GM19452 (cell line): Measurements from ENCODE around the gene MTFMT.

Source experiments
- ATAC-seq: cut with Tn5 transposase; IDR thresholded peaks from one replicate; pipeline ENCODE4 v1.9.1; 2021; ENCODE audit not compliant: unreplicated experiment

The MTFMT gene

DNA sequence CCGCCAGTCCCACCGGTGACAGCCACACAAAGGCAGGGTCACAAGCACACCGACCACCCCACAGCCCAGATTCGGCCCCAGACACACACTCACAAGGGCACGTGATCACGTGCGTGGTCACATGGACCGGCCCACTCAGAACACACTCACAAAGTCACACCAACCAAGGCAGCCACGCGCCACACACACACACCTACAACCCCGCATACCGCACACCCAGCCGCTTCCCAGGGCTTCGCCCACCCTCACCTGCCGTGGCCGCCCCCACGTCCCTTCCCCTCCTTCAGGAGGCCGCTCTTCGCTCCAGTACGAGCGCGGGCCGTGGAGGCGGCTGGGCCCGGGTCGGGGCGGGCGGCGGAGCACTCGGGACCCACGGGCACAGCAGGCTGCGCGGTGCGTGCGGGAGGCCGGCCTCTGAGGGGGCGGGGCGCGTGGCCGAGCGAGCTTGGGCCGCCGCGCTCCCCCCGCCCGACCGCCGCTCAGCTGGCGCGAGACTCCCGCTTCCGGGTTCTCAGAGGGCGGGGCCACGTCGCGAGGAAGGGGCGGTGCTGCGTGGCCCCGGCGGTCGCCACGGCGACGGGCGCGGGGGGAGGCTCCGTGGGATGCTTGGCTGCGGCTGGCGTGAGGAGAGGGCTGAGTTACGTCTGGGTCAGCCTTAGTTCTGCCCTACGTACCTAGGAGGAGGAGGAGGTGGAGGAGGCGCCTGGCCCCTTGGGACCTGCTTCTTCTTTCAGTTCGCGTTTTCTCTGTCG, 39.8 kb downstream of the MTFMT start, which contains the start of gene SPG21:
SPG21 (minus strand) TSS at position 499 of the 752 bp plus-strand sequence. CDS start 6,345 bp downstream, outside the sequence.
- ATAC-seq = peak; percentile 96

DNA sequence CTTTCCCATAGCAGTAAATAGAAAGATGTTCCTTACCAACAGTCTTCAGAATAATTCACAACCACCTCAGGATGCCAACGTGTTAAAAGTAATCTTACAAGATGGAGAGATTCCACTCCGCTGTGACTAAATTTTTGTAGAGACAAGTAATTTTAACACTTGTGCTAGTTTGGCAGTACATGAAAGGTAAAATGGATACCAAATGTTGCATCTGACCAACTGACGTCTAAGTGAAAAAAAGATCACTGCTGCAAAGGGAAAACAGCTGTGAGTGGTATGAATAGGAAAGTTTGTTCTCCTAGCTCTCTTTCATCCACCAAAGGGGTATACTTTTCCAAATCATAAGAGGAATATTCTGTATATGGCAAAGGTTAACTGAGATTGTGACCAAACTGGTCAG, 42.3 kb downstream of the MTFMT start:
- ATAC-seq = no peak

DNA sequence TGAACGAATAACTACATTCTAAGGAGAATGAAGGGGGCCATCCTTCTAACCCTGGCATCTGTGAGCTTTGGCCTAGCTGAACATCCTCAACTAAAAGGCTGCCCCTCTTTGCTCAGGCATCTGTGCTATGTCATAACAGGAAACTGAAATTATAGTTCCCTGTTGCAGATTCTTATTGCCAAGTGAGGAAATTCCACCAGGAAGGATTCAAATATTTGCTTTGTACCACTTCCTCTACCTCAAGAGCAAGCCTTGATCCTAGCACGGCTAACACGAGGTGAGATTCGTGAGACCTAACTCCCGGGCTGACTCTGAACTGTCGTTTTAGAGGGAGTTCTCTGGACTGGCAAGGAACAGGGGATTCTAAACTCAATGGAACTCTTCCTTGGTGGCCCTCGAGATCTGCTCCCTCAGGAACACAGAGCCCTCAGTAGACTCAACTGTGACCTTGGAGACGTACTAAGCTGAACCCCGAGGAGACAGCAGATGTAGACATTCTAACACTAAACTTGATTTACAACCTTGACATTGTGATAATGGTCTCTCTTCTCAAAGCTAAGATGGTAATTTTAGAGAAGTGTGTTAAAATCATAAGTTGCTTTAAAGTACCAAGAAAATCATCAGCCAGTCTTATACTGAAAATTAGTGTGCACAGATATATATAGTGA, 43.9 kb downstream of the MTFMT start:
- no peak for ATAC-seq

DNA sequence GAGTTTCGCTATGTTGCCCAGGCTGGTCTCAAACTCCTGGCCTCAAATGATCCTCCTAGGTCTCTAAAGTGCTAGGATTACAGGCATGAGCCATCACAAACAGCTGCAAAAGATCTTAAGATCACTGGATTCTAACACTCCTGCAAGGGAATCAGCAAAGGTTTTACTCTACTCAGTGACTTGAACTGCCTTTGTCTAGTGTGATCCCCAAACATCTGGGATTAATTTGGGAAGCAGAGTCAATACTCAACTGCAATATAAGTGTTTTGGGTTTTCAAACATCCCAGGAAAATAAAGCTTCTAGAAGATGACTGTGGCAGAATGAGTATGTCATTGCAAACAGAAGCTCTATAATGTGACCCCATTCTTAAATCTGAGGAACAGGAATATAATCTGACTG, 47.0 kb downstream of the MTFMT start:
- ATAC-seq = no peak

DNA sequence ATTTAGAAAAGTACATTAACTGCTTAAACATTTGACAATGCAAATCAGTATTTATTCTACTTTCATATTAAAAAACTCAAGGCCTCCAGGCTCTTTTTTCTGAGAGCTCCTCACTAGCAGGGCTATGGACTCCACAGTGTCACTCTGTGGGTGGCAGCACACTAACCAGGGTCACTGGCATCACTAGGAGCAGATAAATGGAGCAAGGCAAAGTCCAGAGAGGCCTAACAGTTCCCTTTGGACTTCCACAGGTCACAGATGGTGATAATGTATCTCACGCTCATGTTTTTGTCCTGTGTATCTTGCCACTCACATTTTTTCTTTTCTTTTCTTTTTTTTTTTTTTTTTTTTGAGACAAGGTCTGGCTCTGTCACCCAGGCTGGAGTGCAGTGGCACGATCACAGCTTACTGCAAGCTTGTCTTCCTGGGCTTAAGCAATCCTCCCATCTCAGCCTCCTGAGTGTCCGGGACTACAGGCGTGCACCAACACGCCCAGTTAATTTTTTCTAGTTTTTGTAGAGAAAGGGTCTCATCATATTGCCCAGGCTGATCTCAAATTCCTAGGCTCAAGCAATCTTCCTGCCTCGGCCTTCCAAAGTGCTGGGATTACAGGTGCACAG, 47.5 kb downstream of the MTFMT start:
- ATAC-seq = no peak

DNA sequence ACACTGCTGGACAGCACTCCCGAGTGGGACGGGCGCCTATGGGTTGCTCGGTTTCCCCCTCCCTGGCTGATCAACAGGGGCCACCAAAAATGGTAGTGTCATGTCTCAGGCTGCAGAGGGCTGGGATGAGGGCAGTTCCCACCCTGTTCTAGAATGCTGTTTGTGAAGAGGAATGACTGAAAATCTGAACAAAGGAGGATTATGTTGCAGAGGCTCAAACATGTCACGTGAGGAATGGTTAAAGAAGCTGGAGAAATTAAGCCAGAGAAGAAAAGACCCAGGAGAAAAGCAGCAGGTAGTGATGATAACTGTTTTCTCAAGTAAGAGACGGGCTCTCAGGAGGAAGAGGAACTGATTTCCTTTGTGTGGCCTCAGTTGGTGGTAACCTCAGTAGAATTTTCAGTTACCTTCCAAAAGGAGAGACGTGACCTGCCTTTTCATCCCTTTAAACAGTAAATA, 50.2 kb downstream of the MTFMT start:
- ATAC-seq = no peak

DNA sequence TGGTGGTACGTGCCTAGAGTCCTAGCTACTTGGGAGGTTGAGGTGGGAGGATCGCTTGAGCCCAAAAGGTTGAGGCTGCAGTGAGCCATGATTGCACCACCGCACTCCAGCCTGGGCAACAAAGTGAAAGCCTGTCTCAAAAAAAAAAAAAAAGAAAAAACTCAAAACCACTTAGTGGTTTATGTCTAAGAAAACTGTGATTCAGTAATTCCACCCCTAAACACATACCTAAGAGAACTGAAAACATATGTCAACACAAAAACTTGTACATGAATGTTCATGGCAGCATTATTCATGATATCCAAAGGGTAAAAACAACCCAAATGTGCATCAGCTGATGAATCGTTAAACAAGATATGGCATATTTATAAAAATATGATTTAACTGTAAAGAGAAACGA, 54.0 kb downstream of the MTFMT start:
- no peak for ATAC-seq

DNA sequence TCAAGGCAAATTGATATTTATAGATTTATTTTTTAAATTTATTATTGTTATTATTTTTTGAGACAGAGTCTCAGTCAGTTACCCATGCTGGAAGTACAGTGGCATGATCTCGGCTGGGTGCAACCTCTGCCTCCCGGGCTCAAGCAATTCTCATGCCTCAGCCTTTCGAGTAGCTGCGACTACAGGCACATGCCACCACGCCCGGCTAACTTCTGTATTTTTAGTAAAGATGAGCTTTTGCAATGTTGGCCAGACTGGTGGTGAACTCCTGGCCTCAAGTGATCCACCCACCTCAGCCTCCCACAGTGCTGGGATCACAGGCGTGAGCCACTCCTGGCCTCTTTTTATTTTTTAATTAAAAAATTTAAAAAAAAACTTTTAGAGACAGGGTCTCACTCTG, 58.7 kb downstream of the MTFMT start:
- no peak for ATAC-seq

DNA sequence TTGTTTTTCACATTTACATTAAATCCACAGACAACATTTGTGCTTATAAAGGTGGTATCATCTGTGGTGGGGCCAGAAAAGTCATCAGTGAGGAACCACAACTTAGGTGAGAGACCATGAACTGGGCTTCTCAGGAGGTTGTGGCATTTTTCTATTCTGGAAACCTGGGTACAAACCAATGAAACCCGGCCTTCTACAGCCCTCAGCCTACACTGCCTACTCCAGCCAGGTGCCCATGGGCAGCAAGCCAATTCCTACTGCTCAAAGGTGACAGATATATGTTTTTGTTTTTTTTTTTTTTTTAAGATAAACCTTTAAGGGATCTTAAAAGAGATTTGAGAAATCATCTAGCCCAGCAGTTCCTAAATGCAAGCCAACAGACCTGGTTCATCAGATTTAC, 60.0 kb downstream of the MTFMT start:
- ATAC-seq = no peak

DNA sequence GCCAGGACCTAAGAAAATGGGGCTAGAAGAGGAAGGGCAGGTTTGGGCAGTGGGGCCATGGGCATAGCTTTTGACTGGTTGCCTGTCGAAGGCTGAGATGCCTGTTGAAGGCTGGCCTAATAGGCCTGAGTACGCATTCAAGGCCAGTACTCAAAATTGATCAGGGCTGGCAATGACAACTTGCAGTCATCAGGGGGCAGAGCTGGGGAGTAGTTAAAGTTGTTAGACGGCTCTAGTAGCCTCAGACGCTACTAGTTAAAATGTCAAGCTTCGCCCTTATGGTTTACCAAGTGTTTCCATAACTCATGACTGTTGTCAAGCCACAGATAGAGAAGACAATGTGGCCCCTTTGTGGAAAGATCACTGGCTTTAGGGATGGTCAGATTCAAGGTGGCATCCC, 68.4 kb downstream of the MTFMT start:
- no peak for ATAC-seq

DNA sequence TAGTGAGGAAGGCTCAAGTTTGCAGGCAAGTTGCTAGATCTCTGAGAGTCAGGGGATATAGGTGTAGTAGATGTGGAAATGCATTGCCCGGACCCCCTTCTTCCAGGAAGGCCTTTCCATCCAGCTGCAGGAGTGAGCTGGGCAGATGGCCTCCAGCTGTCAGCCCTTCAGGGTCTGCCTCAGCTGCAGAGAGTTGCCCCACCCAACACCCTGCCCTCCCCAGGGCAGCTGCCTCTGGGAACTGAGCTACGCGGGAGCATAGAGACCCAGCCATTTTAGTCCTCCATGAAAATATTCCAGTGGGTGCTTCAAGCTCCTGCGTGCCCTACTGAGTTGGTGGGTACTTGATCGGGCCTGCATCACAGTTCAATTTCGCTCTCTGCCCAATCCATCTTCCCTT, 69.3 kb downstream of the MTFMT start:
- no peak for ATAC-seq

DNA sequence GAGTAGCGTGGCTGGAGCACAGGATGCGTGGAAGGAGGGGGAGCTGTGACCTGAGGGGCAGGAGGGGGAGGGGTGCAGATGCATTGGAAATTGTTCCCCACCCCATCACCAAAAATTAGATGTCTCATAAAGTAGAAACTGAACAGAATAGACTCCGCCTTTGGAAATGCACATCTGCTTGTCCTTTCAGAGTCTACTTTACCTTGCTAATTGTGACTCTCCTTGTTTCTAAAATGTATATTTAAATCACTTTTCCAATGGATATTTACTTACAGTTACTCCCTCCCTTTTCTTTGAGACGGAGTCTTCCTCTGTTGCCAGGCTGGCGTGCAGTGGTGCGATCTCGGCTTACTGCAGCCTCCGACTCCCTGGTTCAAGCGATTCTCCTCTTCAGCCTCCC, 70.3 kb downstream of the MTFMT start:
- no peak for ATAC-seq

DNA sequence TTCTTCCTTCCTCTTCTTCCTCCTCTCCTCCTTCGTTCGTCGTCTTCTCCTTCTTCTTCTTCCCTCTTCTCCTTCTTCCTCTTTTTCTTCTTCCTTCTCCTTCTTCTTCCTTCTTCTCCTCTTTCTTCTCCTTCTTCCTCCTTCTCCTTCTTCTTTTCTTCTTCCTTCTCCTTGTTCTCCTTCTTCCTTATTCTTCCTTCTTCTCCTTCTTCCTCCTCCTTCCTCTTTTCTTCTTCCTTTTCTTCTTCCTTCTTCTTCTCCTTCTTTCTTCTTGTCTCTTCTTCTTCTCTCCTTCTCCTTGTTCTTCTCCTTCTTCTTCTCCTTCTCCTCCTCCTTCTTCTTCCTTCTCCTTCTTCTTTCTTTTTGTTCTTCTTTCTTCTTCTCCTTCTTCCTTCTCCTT, 75.0 kb downstream of the MTFMT start:
- no peak for ATAC-seq

DNA sequence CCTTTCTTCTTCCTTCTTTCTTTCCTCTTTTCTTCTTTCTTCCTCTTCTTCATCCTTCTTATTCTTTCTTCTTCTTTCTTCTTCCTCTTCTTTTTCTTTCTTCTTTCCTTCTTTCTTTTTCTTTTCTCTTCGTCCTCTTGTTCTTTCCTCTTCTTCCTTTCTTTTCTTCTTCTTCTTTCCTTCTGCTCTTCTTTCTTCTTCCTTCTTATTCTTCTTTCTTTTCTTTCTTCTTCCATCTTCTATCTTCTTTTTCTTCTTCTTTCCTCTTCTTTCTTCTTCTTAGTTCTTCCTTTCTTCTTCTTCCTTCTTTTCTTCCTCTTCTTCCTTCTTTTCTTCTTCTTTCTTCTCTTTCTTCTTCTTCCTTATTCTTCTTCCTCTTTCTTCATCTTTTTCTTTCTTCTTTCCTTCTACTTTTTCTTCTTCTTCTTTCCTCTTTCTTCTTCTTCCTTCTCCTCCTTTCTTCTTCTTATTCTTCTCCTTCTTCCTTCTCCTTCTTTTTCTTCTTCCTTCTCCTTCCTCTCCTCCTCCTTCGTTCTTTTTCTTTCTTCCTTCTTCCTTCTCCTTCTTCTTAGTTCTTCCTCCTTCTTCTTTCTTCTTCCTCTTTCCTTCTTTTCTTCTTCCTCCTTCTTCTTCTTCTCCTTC, 77.5 kb downstream of the MTFMT start:
- no peak for ATAC-seq
